ENCODE data around the gene ERC1. TPM values are rescaled to one million over a fixed set of nuclear protein-coding genes. Genes with fewer than 3 reads are reported as not detected.
"Not testable (repeated sequence)": the region's sequence is repeated elsewhere in the genome, so short reads cannot be mapped to it uniquely, and the experiment has no call there.

ERC1 gene
- total RNA-seq, 1 donor from 2014 or later = 83.5 TPM

- intact Hi-C loops (cut with DNase I) = no loop called here
- DNase-seq (ENCODE audit: low spot score) (no peak), ATAC-seq (no peak)
These were observed 170.2 kb downstream of the ERC1 start for GRCh38 chr12:1161197-1161596.

DNA sequence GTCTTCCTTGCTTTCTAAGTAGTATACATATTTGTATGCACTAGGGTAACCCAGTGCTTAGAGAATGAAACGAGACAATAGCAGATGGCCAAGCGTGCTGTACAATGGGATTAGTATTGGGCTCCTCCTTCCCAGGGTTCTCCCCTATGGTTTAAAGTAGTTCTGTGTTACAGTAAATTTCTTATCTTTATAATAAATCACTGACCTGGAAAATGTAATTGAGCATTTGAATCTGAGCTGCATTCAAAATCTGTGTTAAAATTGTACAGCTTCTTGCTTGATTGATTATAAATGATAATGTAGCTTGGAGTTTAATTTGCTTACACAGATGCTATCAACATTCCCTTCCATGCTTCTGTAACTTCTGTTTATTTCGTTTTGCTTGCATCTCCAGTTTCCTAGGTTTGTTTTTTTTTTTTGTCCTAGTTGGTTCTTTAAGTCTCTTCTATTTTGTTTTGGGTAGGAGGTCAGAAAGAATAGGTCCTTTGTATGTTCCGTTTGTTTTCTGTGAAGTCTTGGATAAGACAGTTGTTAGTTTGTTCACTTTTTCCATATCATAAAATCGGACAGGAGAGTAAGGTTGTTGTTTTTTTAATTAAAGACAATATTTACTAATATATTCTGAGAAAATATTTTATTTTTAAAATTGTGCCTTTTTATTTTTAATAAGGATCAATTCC is 171.2 kb downstream of the ERC1 start:
- intact Hi-C loops (cut with DNase I) = no loop called here
- no peak for ATAC-seq
- DNase-seq (ENCODE audit: low spot score) = no peak

- no peak for DNase-seq (ENCODE audit: low spot score)
- intact Hi-C loops (cut with DNase I) = no loop called here
- no peak for ATAC-seq
These were observed 176.8 kb downstream of the ERC1 start for GRCh38 chr12:1167784-1168183.

DNA sequence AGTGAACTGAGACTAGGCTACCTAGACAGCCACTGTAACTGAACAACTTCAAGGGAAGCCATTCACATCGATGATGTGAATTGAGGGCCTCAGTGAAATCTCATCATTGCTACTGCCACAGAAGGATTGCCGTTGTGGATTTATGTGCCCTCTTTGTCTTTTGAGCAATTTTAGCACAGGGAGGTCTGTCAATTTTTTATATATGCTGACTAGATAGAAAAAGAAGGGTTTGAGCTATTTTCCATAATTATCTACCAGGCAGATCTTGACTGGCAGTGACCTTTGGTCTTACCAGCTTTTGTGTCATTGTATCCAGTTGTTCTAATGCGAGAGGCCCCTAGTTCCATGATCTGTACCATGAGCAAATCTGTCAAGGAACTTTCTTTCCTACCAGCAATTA is 179.4 kb downstream of the ERC1 start:
- no peak for ATAC-seq
- DNase-seq (ENCODE audit: low spot score) = no peak
- intact Hi-C loops (cut with DNase I) = no loop called here

GRCh38 chr12:1171657-1172408 is 180.8 kb downstream of the ERC1 start:
- no peak for ATAC-seq

DNA sequence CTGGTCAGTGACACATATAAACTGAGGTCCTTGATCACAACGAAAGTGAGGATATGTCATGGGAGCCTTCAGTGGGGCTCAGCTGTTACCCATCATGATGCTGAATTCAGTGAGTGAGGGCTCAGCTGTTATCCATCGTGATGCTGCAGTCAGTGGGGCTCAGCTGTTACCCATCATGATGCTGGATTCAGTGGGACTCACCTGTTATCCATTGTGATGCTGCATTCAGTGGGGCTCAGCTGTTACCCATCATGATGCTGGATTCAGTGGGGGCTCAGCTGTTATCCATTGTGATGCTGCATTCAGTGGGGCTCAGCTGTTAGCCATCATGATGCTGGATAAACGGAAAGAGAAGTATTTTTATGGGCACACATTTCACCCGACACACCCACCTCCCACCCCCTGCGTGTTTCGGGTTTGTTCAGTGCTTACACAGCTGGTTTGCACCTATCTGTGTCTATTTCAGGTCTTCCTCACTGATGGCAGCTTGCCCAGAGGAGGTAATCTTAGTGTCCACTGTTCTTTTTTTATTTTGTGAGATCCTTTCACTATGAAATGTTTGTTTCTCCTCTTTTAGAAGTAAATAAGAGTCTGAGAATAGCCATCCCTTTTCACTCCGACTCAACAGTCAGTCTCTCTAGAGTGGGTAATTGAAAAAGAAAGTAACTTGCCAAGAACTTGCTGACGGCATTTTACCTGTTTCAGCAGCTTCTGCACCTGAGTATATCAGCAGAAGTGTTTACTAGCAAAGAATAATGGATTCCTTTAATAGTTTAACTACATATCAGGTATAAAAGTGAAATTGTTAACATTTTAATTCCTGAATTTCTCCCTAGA is 183.0 kb downstream of the ERC1 start:
- ATAC-seq = no peak
- intact Hi-C loops (cut with DNase I) = no loop called here
- DNase-seq (ENCODE audit: low spot score) = no peak

More at GRCh38 chr12:1171657-1172408, 180.8 kb downstream of the ERC1 start:
- DNase-seq (ENCODE audit: low spot score) = no peak
- intact Hi-C loops (cut with DNase I) = no loop called here

- intact Hi-C loops (cut with DNase I) = no loop called here
- no peak for ATAC-seq
- no peak for DNase-seq (ENCODE audit: low spot score)
These were observed 183.6 kb downstream of the ERC1 start for GRCh38 chr12:1174659-1175058.

GRCh38 chr12:1176191-1176590 is 185.2 kb downstream of the ERC1 start:
- ATAC-seq (no peak), DNase-seq (ENCODE audit: low spot score) (no peak)
- intact Hi-C loops (cut with DNase I) = no loop called here

GRCh38 chr12:1179128-1179527 is 188.1 kb downstream of the ERC1 start:
- intact Hi-C loops (cut with DNase I) = no loop called here
- DNase-seq (ENCODE audit: low spot score) = no peak
- no peak for ATAC-seq

- intact Hi-C loops (cut with DNase I) = no loop called here
- ATAC-seq (no peak), DNase-seq (ENCODE audit: low spot score) (no peak)
These were observed 191.0 kb downstream of the ERC1 start for GRCh38 chr12:1182069-1182468.

- ATAC-seq = no peak
- DNase-seq (ENCODE audit: low spot score) = no peak
- intact Hi-C loops (cut with DNase I) = no loop called here
These were observed 193.4 kb downstream of the ERC1 start for GRCh38 chr12:1184402-1184801.

- DNase-seq (ENCODE audit: low spot score) (no peak), ATAC-seq (no peak)
- intact Hi-C loops (cut with DNase I) = no loop called here
These were observed 194.6 kb downstream of the ERC1 start for GRCh38 chr12:1185460-1186182.

- no peak for DNase-seq (ENCODE audit: low spot score)
- intact Hi-C loops (cut with DNase I) = no loop called here
These were observed 195.3 kb downstream of the ERC1 start for GRCh38 chr12:1186298-1186697.

GRCh38 chr12:1188016-1188415 is 197.0 kb downstream of the ERC1 start:
- no peak for ATAC-seq
- intact Hi-C loops (cut with DNase I) = no loop called here
- DNase-seq (ENCODE audit: low spot score) = no peak

More at GRCh38 chr12:1186298-1186697, 195.3 kb downstream of the ERC1 start:
- ATAC-seq = no peak

DNA sequence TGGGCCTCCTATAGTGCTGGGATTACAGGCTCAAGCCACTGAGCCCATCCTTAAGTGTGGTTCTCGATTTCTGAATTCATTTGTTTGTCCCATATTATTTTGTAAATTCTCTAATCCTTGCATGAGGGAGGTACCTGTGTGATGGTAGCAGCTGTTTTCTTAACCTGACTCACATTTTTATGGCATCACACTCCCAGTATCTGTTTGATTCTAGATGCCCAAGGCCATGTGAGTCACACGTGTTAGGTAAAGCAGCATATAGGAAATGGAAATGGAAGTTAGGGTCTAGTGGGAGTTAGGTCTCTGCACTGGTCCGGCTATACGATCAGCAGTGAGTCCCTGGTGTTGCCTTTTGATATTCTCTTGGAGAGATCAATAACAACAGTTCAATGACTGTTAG is 198.1 kb downstream of the ERC1 start:
- intact Hi-C loops (cut with DNase I) = no loop called here
- ATAC-seq = no peak
- no peak for DNase-seq (ENCODE audit: low spot score)

GRCh38 chr12:1195513-1195912 is 204.5 kb downstream of the ERC1 start:
- DNase-seq (ENCODE audit: low spot score) (no peak), ATAC-seq (no peak)
- intact Hi-C loops (cut with DNase I) = no loop called here

DNA sequence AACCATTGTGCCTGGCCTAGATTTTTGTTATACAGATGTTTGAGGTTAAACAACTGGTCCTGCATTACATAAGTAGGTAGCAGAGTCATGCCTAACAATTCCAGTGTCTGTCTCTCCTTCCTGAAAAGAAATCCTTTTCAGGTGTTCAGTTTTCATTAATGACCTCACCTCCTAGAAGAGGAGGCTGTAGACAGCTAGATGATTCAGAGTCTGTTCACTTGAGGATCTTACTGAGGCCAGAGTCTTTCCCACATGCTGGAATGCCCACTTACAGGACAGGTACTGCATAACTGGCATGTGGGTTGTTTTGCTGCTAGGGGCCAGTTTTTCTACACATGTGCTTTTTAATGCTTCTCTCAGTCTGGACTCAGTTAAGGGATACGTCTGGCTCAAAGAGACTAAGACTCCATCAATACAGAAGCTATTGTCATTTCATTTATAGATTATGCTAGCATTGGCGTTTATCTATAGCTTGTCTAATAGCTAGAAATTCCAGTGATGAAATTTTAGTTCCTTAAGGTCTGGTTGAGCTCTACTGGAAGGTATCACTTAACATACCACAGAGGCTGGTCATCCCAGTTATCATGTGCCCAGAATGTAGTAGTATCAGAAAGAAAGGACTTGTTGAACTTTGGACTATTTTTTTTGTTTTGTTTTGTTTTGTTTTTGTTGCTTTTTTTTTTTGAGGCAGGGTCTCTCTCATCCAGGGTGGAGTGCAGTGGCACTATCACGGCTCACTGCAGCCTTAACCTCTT is 206.4 kb downstream of the ERC1 start:
- intact Hi-C loops (cut with DNase I) = no loop called here
- DNase-seq (ENCODE audit: low spot score) (no peak), ATAC-seq (no peak)

DNA sequence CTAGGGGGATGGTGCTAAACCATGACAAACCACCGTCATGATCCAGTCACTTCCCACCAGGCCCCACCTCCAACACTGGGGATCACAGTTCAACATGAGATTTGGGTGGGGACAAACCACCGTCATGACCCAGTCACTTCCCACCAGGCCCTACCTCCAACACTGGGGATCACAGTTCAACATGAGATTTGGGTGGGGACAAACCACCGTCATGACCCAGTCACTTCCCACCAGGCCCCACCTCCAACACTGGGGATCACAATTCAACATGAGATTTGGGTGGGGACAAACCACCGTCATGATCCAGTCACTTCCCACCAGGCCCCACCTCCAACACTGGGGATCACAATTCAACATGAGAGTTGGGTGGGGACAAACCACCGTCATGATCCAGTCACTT is 207.8 kb downstream of the ERC1 start:
- DNase-seq (ENCODE audit: low spot score); intact Hi-C loops (cut with DNase I); ATAC-seq: not testable (repeated sequence)

Data from sciatic nerve (tissue), 2 donors.